NCI-H345 treated with DMSO at 0.1 percent for 48 hours (cell line): ENCODE data around the gene SLC10A3.

Experiments
- DNase-seq: peaks from one replicate; lab custom pipeline; 2025; ENCODE audit not compliant: unreplicated experiment; lab: John Stamatoyannopoulos, UW

Gene SLC10A3

DNA sequence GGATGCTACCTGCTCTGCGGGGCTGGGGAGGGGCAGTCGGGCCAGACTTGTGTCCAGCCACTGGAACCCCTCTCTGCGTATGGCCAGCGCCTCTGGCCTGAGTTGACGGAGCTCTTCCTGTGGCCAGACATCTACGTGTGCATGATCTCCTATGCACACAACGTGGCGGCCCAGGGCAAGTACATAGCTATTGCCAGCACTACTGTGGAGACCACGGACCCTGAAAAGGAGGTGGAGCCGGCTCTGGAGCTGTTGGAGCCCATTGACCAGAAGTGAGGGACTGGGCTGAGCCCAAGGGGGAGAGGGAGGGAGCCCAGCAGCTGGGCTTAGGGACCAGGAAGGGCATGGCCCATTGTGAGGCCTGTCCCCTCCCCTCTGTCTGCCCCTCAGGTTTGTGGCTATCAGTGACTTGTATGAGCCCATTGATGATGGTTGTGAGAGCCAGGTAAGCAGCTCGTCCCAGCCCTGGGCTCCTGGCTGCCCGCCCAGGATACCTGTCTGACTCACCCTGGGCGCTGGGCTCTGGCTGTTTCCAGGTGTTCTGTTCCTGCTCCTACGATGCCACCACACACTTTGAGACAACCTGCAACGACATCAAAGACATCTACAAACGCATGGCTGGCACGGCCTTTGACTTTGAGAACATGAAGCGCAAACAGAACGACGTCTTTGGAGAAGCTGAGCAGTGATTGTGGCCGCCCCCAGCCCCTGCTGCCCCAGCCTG, 48.3 kb downstream of the SLC10A3 start:
- no peak for DNase-seq

DNA sequence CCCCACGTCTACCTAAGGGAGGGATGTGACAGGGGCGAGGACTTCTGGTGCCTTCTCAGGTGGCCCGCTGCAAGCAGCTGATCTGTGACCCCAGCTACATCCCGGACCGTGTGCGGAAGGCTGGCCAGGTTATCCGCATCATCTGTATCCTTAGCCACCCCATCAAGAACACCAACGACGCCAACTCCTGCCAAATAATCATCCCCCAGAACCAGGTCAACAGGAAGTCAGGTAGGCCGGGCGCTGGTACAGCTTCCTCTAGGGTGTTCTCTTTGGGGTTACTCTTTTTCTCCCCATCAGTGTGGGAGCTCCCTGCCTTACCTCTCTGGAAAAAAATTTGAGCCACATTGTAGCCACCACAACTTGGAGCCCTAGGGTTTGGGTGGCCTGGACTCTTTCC, 48.9 kb downstream of the SLC10A3 start:
- no peak for DNase-seq

GRCh38 chrX:154440623-154441357, 49.6 kb downstream of the SLC10A3 start:
- no peak for DNase-seq

GRCh38 chrX:154439841-154440240, 50.6 kb downstream of the SLC10A3 start:
- DNase-seq, result no peak

DNA sequence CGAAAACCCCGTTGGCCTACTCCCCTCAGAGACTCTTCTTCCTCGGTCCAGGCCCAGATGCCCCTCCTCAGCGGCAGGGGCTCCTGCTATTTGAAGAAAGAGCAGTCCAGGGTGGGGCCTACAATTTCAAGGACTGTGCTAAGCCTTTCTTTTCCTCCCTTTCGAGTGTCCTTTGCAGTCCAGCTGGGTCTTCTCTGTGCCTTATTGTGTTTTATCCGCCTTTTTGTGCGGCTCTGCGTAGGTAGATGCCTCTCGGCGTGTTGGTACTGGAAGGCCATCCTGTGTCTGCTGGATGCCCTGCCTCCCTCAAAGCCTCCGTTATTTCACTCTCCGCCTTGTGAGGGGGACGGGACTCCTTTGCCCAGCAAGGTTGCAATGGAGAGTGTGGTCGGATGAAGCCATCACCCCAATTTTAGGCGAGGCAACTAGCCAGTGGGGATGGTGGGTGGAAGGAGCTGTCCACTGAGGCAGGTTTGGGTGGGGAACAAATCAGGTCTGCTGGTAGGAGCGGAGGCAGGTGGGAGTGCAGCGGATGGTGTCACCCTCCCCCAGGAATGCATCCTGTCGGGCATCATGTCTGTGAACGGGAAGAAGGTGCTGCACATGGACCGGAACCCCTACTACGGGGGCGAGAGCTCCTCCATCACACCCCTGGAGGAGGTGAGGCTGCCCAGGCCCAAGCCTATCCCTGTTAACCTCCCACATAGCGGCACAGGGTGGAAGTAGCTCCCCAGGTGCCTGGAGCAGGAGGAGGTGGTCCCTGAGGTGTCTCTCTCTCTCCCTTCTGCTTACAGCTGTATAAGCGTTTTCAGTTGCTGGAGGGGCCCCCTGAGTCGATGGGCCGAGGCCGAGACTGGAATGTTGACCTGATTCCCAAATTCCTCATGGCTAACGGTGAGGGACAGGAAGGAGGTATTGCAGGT, 52.2 kb downstream of the SLC10A3 start:
- DNase-seq, result no peak
